GOT3 (cell line): ENCODE data around the gene ANGEL1.

ENCODE experiments used
- DNase-seq: peaks from one replicate; lab custom pipeline; 2025; ENCODE audit warnings: mixed read lengths; lab: John Stamatoyannopoulos, UW

ANGEL1 gene

GRCh38 chr14:76778546-76779215 is 34.0 kb downstream of the ANGEL1 start:
- no peak for DNase-seq

- no peak for DNase-seq
Observed at GRCh38 chr14:76777721-76778120, 35.0 kb downstream of the ANGEL1 start.

- DNase-seq: no peak
Observed at GRCh38 chr14:76776428-76777251, 36.0 kb downstream of the ANGEL1 start.

- DNase-seq: no peak
Observed at GRCh38 chr14:76775695-76776427, 36.8 kb downstream of the ANGEL1 start.

GRCh38 chr14:76774821-76775694 is 37.6 kb downstream of the ANGEL1 start:
- no peak for DNase-seq

GRCh38 chr14:76773956-76774820 is 38.5 kb downstream of the ANGEL1 start:
- DNase-seq: no peak

GRCh38 chr14:76773188-76773885 is 39.3 kb downstream of the ANGEL1 start:
- DNase-seq: peak; percentile 1

GRCh38 chr14:76772300-76773187 is 40.1 kb downstream of the ANGEL1 start:
- DNase-seq: no peak

- no peak for DNase-seq
Observed at GRCh38 chr14:76771437-76771980, 41.2 kb downstream of the ANGEL1 start.

GRCh38 chr14:76770521-76771436 is 41.9 kb downstream of the ANGEL1 start:
- DNase-seq: no peak

- no peak for DNase-seq
Observed at GRCh38 chr14:76769636-76770292, 42.9 kb downstream of the ANGEL1 start.

- DNase-seq: no peak
Observed at GRCh38 chr14:76768671-76769500, 43.8 kb downstream of the ANGEL1 start.

- no peak for DNase-seq
Observed at GRCh38 chr14:76767681-76768656, 44.7 kb downstream of the ANGEL1 start.

- no peak for DNase-seq
Observed at GRCh38 chr14:76765461-76765931, 47.2 kb downstream of the ANGEL1 start.
